ENCODE measurements around the gene RNF207. TPM values are rescaled to one million over a fixed set of nuclear protein-coding genes. Genes with fewer than 3 reads are reported as not detected.

Gene RNF207
- total RNA-seq, 4 donors from 2014 or later = 3.0 to 34.1 (median 18.3) TPM

DNA sequence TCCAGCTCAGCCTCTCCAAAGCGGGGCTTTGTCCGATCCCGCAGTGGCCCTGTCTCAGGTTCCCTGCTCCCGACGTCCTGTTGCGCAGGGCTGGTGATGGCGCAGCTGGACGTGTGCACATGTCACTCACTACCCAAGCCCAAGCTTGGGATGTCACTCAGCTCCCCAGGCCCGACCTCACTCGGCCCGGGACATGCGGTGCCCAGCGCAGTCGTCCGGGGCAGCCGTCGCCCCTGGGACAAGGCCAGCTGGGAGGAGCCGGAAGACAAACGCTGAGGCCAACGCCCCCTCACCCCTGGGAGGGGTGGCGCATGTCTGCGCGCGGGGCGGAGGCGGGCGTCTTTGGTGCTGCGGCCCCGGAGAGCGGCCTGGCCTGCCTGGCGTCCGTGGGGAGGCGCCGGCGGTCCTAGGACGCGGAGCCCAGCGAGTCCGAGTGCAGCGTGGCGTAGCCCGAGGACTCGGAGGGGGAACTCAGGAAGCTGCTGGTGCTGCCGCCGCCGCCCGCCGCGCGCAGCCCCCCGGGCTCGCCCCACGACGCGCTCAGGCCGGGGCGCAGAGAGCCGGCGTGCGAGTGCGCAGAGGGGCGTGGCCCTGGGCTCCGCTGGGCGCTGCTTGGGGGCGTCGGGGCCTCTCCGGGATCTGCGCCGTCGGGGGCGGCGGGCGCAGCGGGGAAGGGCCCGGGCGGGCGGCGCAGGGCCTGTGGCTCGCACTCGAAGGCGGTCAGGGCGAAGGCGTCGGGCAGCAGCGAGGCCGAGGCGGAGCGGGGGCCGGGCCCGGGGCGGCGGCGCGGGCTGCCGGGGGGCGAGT lies 43.2 kb downstream of the RNF207 start:
- H3K27me3 ChIP-seq = peaks cover 99% of the 10 kb centered on the region
- ATAC-seq = no peak
- H3K4me3 ChIP-seq = peak overlapping the region in 1 of 2 donors; percentile 22
- no peaks in the 10 kb centered on the region for H3K9me3 ChIP-seq
- no peak overlapping the region for H3K27ac ChIP-seq
- 47% methylated on average over 3 of the region's 96 CpGs; no CpG with 5 or more reads in 1 of the 2 donors for WGBS, 2 donors (ENCODE audit: low coverage in 1 of 2)
- TF ChIP-seq POLR2AphosphoS5 (IDR thresholded peaks at IDR 0.05) = no peak
- no peak for TF ChIP-seq EP300 (IDR thresholded peaks at IDR 0.05)
- TF ChIP-seq POLR2A (IDR thresholded peaks at IDR 0.05) = no peak
- TF ChIP-seq, protein P1, sequence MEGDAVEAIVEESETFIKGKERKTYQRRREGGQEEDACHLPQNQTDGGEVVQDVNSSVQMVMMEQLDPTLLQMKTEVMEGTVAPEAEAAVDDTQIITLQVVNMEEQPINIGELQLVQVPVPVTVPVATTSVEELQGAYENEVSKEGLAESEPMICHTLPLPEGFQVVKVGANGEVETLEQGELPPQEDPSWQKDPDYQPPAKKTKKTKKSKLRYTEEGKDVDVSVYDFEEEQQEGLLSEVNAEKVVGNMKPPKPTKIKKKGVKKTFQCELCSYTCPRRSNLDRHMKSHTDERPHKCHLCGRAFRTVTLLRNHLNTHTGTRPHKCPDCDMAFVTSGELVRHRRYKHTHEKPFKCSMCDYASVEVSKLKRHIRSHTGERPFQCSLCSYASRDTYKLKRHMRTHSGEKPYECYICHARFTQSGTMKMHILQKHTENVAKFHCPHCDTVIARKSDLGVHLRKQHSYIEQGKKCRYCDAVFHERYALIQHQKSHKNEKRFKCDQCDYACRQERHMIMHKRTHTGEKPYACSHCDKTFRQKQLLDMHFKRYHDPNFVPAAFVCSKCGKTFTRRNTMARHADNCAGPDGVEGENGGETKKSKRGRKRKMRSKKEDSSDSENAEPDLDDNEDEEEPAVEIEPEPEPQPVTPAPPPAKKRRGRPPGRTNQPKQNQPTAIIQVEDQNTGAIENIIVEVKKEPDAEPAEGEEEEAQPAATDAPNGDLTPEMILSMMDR (IDR thresholded peaks at IDR 0.05) = no peak
- peaks cover 0 to 37% (median 6%) of the 10 kb centered on the region in 3 donors for H3K4me1 ChIP-seq
- peaks cover 0 to 17% of the 10 kb centered on the region in 2 donors for H3K36me3 ChIP-seq

DNA sequence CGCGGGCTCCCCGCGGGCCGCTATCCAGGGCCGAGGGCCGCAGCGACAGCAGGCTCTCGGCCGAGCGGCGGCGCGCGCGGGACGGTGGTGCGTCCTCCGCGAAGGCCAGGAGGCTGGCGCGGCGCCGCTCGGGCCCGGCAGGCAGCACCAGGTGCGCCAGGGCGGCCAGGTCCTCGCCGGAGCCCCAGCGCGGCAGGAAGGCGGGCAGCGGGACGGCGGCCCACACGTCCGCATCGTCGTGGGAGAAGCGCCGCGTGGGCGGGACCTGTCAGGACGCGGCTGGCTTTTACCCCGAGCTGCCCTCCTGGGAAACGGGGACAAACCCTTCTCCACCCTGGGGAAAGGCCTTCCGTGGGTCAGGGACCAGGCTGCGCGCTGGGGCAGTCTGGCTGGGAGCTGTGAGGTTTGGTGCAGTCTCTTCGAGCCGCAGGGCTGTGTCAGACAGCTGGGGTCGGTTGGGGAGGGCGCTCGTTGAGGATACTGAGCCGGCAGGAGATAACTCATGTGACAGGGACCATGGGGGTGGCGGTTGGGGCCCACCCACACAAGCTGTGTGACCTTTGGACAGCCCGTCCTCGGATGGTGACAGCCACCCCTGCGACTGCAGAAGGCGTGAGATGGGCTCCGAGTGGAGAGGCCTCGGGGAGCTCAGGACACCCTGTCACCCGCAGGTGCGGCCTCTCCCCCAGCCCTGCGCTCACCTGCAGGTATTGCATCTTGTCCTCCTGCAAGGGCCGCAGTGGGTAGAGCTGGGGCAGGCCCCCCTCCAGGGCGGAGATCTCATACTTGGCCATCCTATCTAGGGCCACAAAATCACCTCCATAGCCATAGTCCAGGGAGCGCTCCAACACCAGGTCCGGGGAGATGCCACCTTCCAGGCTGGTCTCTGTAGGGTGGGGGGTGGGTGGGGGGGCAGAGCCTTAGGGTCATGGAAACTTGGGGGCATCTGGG lies 44.1 kb downstream of the RNF207 start:
- H3K27me3 ChIP-seq = peaks cover 90% of the 10 kb centered on the region
- H3K4me1 ChIP-seq = peaks cover 0 to 35% (median 6%) of the 10 kb centered on the region in 3 donors
- no peak overlapping the region for H3K4me3 ChIP-seq
- H3K36me3 ChIP-seq = peaks cover 0 to 23% of the 10 kb centered on the region in 2 donors
- no peak for TF ChIP-seq POLR2AphosphoS5 (IDR thresholded peaks at IDR 0.05)
- TF ChIP-seq, protein P1 (IDR thresholded peaks at IDR 0.05) = no peak
- no peak for TF ChIP-seq POLR2A (IDR thresholded peaks at IDR 0.05)
- no peak for TF ChIP-seq EP300 (IDR thresholded peaks at IDR 0.05)
- no peaks in the 10 kb centered on the region for H3K9me3 ChIP-seq
- ATAC-seq = no peak
- no CpG with 5 or more reads among the region's 71 CpGs for WGBS, 2 donors (ENCODE audit: low coverage in 1 of 2)
- no peak overlapping the region for H3K27ac ChIP-seq

DNA sequence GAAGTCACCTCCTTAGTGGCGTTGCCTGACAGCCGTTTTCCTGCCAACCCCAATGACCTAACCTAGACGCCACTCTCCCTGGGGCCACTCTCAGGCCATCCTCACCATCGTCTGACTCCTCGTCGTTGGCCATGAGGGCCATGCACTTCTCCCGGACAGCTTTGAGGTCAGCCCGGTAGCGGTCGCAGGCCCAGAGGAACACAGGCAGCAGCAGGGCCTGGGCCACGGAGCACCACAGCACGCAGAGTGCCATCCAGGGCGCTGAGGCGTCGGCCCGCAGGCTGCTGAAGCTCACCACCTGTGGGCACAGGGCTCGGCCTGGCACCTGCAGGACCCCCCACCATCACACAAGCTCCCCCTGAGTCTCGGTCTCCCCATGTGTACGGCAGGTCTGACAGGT lies 45.3 kb downstream of the RNF207 start:
- peaks cover 78% of the 10 kb centered on the region for H3K27me3 ChIP-seq
- 87% methylated on average over 3 of the region's 19 CpGs; no CpG with 5 or more reads in 1 of the 2 donors for WGBS, 2 donors (ENCODE audit: low coverage in 1 of 2)
- H3K36me3 ChIP-seq = peaks cover 0 to 23% of the 10 kb centered on the region in 2 donors
- H3K4me1 ChIP-seq = peaks cover 0 to 23% (median 6%) of the 10 kb centered on the region in 3 donors
- no peak overlapping the region for H3K4me3 ChIP-seq
- no peak overlapping the region for H3K27ac ChIP-seq
- no peak for ATAC-seq
- TF ChIP-seq POLR2AphosphoS5 (IDR thresholded peaks at IDR 0.05) = no peak
- TF ChIP-seq, protein P1 (IDR thresholded peaks at IDR 0.05) = no peak
- no peak for TF ChIP-seq EP300 (IDR thresholded peaks at IDR 0.05)
- no peak for TF ChIP-seq POLR2A (IDR thresholded peaks at IDR 0.05)
- no peaks in the 10 kb centered on the region for H3K9me3 ChIP-seq

GRCh38 chr1:6251681-6252373 lies 45.9 kb downstream of the RNF207 start:
- Histone ChIP-seq H3K4me3 (no peak overlapping the region), H3K9me3 (no peaks in the 10 kb centered on the region), H3K36me3 (peaks cover 0 to 23% of the 10 kb centered on the region in 2 donors), H3K4me1 (peaks cover 0 to 17% (median 6%) of the 10 kb centered on the region in 3 donors), H3K27ac (no peak overlapping the region), H3K27me3 (peaks cover 72% of the 10 kb centered on the region)
- 72 to 90% methylated on average over 5 to 7 of the region's 15 CpGs for WGBS, 2 donors (ENCODE audit: low coverage in 1 of 2)
- TF ChIP-seq, protein P1 (IDR thresholded peaks at IDR 0.05) = no peak
- no peak for TF ChIP-seq POLR2A (IDR thresholded peaks at IDR 0.05)
- TF ChIP-seq POLR2AphosphoS5 (IDR thresholded peaks at IDR 0.05) = no peak
- no peak for TF ChIP-seq EP300 (IDR thresholded peaks at IDR 0.05)
- ATAC-seq = no peak
